IMR-90 (cell line): ENCODE measurements around the gene STX8. TPM values are rescaled to one million over a fixed set of nuclear protein-coding genes. Genes with fewer than 3 reads are reported as not detected.

ENCODE experiments used
- microRNA-seq, 2 experiments: library from miRNA; stranded (forward) in 1 of 2; unstranded in 1 of 2; fragments of 10-50 nt in 1 of 2; fragments of <30 nt in 1 of 2; gene quantifications in 1 of 2; microRNA quantifications in 1 of 2; one replicate each; pipeline versions ENCODE3 to v1.1.0; 2013 to 2020; ENCODE audit not compliant: insufficient read depth in 1 of 2, insufficient read length in 1 of 2, unreplicated experiment in 1 of 2
- polyA plus RNA-seq, 3 experiments: library from polyadenylated mRNA; depleted of rRNA; stranded (reverse); fragments of >200 nt; gene quantifications; 2 replicates each; pipeline ENCODE4 v1.2.3, GENCODE V29; 2012; ENCODE audit warnings: low replicate concordance in 1 of 3
- small RNA-seq, 5 experiments: library from RNA; depleted of rRNA; stranded (forward); fragments of <200 nt; gene quantifications; one replicate each; pipeline ENCODE3, GENCODE V24; 2012
- total RNA-seq: library from RNA; depleted of rRNA; stranded (reverse); fragments of >200 nt; gene quantifications from 2 replicates; pipeline ENCODE4 v1.2.3, GENCODE V29; 2012; rRNA removed

The STX8 gene
- total and polyA plus RNA-seq, 2 of the 4 experiments (the other 2 are of a cell fraction) = 26.5 to 47.0 TPM

Small RNA genes lying within 50 kb of the gene (microRNA-seq; reads per million reads assigned to microRNA genes)
- not detected for gene AC005695.3 (ENCODE audit: insufficient read depth, insufficient read length)

Small RNA genes lying within 50 kb of the gene (small RNA-seq; reads per million reads assigned to genes)
- gene AC005695.3 = 0 to 0.08 (median 0) reads per million in 5 experiments

Other genes with a start within 250 kb of the STX8 start
- not detected in 2 replicates for gene CFAP52, start 822 bp upstream of the STX8 start, total RNA-seq
- gene CFAP52, start 822 bp upstream of the STX8 start, polyA plus RNA-seq (2012; rRNA removed) = 0.22 TPM in 1 of 2 replicates, not detected in the other
- not detected in 2 replicates for gene USP43, start 69.7 kb upstream of the STX8 start, total RNA-seq
- gene USP43, start 69.7 kb upstream of the STX8 start, polyA plus RNA-seq (2012; rRNA removed) = not detected in 2 replicates
- gene DHRS7C, start 215.8 kb upstream of the STX8 start, total RNA-seq = not detected in 2 replicates
- gene DHRS7C, start 215.8 kb upstream of the STX8 start, polyA plus RNA-seq (2012; rRNA removed) = not detected in 2 replicates
- not detected in 2 replicates for gene GSG1L2, start 246.3 kb upstream of the STX8 start, total RNA-seq
- not detected in 2 replicates for gene GSG1L2, start 246.3 kb upstream of the STX8 start, polyA plus RNA-seq (2012; rRNA removed)